A673 (cell line): ENCODE measurements around the gene BSG. TPM values are rescaled to one million over a fixed set of nuclear protein-coding genes. Genes with fewer than 3 reads are reported as not detected.

Experiments used
- BruUV-seq: library from RNA; stranded (reverse); fragments of 400-500 nt; replicated peaks from 2 replicates; lab custom pipeline; 2021; lab: Mats Ljungman, UMichigan
- CTCF ChIA-PET: fragments of 300-600 bp; sonication (Branson Sonifier 250); formaldehyde crosslinking; loops from one replicate; lab custom pipeline; 2022; ENCODE audit warnings: antibody characterized with exemption; lab: Charles Lee
- POLR2A ChIA-PET: fragments of 300-600 bp; sonication (Branson Sonifier 250); formaldehyde crosslinking; loops from one replicate; lab custom pipeline; 2022; ENCODE audit warnings: antibody characterized with exemption; ENCODE audit not compliant: low non-redundant PET; lab: Charles Lee
- DNase-seq: peaks from one replicate; pipeline ENCODE4 v3.0.0-alpha.2; 2015; ENCODE audit warnings: low spot score
- H3K27ac ChIP-seq: fragments of 200-600 bp; sonication (generic); 2 replicates; pipeline ENCODE4 v1.5.1; 2016; ENCODE audit warnings: mixed run types, low read depth, mild to moderate bottlenecking, mixed read lengths, antibody characterized with exemption, low read length; ENCODE audit not compliant: poor library complexity, severe bottlenecking
- H3K27me3 ChIP-seq: fragments of 200-600 bp; sonication (generic); replicated peaks from 2 replicates; pipeline ENCODE4 v1.6.1; 2017; ENCODE audit warnings: mixed run types, low read depth, mild to moderate bottlenecking, mixed read lengths, antibody characterized with exemption, low read length; ENCODE audit not compliant: insufficient read depth, poor library complexity
- H3K36me3 ChIP-seq: fragments of 200-600 bp; sonication (generic); 2 replicates; pipeline ENCODE4 v1.6.1; 2016; ENCODE audit warnings: mixed run types, mild to moderate bottlenecking, mixed read lengths, antibody characterized with exemption, low read length; ENCODE audit not compliant: insufficient read depth, poor library complexity, severe bottlenecking
- H3K4me1 ChIP-seq: fragments of 200-600 bp; sonication (generic); 2 replicates; pipeline ENCODE4 v1.6.1; 2017; ENCODE audit warnings: mixed run types, mild to moderate bottlenecking, mixed read lengths, antibody characterized with exemption, low read length; ENCODE audit not compliant: insufficient read depth, poor library complexity, severe bottlenecking
- H3K4me3 ChIP-seq: fragments of 200-600 bp; sonication (generic); 2 replicates; pipeline ENCODE4 v1.5.1; 2016; ENCODE audit warnings: low read depth, mixed run types, mild to moderate bottlenecking, mixed read lengths, low read length; ENCODE audit not compliant: poor library complexity, severe bottlenecking
- H3K9me3 ChIP-seq: fragments of 200-600 bp; sonication (generic); 2 replicates; pipeline ENCODE4 v1.6.1; 2016; ENCODE audit warnings: mixed run types, low read depth, mild to moderate bottlenecking, mixed read lengths, antibody characterized with exemption, low read length; ENCODE audit not compliant: poor library complexity, severe bottlenecking
- EZH2 ChIP-seq: fragments of 200-600 bp; sonication (generic); IDR thresholded peaks from 2 replicates; pipeline ENCODE4 v1.6.1; 2017; ENCODE audit warnings: borderline replicate concordance, low read depth, mild to moderate bottlenecking, mixed read lengths, antibody characterized with exemption, low read length; ENCODE audit not compliant: poor library complexity, severe bottlenecking
- intact Hi-C: fragments of 100-400 bp; cut with micrococcal nuclease; formaldehyde crosslinking; loops from one replicate; pipeline ENCODE4 v1.10.0; 2022; ENCODE audit not compliant: unreplicated experiment
- total RNA-seq: library from RNA; stranded (reverse); gene quantifications from 2 replicates; pipeline ENCODE4 v1.2.3, GENCODE V29; 2021
- TF ChIP-seq, protein P1 (sequence below): fragments of 300-800, 200-600 bp; sonication (generic); conservative IDR thresholded peaks from 2 replicates; pipeline ENCODE4 v1.5.1; 2017; ENCODE audit warnings: low read depth, mild to moderate bottlenecking, antibody characterized with exemption, low read length, moderate library complexity, mixed read lengths

BSG gene
- total RNA-seq, 1 experiment from 2014 or later, result 865 TPM

DNA sequence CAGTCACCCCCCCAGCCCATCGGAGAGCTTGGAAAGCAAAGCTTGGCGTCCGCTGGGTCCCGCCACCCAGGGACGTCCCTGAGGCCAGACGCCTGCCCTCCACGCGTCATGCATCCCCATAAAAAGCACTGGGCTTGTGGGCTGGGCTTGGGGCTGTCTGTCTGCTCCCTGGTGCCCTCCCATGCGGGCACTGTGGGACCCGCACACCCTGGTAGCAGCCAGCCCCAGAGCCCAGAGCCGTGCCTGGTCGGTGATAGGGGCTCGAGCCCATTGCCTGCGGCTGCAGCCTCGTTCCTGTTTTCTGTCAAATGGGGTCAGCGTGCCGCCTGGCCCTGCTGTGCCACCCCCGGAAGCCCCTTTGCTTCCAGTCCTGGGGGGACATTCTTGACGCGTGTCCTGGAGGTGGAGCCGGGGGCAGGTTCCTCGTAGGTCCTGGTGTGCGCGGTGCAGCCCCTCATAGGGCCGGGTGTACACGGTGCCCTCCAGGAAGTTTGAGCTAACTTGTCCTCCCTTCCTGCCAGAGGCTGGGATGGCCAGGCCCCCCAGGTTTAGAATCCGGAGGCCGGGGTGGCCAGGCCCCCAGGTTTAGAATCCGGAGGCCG lies 32.9 kb upstream of the BSG start:
- POLR2A ChIA-PET, result no interaction called here
- peaks cover 46% of the 10 kb centered on the region for H3K36me3 ChIP-seq
- H3K27me3 ChIP-seq, result no peaks in the 10 kb centered on the region
- H3K4me3 ChIP-seq, result no peak overlapping the region
- H3K9me3 ChIP-seq, result no peaks in the 10 kb centered on the region
- no peaks in the 10 kb centered on the region for H3K4me1 ChIP-seq
- intact Hi-C loops, result no loop called here
- CTCF ChIA-PET, result no interaction called here
- no peak overlapping the region for H3K27ac ChIP-seq
- no TSS peak for BruUV-seq
- TF ChIP-seq EZH2, result no peak
- TF ChIP-seq, protein P1, sequence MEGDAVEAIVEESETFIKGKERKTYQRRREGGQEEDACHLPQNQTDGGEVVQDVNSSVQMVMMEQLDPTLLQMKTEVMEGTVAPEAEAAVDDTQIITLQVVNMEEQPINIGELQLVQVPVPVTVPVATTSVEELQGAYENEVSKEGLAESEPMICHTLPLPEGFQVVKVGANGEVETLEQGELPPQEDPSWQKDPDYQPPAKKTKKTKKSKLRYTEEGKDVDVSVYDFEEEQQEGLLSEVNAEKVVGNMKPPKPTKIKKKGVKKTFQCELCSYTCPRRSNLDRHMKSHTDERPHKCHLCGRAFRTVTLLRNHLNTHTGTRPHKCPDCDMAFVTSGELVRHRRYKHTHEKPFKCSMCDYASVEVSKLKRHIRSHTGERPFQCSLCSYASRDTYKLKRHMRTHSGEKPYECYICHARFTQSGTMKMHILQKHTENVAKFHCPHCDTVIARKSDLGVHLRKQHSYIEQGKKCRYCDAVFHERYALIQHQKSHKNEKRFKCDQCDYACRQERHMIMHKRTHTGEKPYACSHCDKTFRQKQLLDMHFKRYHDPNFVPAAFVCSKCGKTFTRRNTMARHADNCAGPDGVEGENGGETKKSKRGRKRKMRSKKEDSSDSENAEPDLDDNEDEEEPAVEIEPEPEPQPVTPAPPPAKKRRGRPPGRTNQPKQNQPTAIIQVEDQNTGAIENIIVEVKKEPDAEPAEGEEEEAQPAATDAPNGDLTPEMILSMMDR, result no peak
- DNase-seq, result no peak

DNA sequence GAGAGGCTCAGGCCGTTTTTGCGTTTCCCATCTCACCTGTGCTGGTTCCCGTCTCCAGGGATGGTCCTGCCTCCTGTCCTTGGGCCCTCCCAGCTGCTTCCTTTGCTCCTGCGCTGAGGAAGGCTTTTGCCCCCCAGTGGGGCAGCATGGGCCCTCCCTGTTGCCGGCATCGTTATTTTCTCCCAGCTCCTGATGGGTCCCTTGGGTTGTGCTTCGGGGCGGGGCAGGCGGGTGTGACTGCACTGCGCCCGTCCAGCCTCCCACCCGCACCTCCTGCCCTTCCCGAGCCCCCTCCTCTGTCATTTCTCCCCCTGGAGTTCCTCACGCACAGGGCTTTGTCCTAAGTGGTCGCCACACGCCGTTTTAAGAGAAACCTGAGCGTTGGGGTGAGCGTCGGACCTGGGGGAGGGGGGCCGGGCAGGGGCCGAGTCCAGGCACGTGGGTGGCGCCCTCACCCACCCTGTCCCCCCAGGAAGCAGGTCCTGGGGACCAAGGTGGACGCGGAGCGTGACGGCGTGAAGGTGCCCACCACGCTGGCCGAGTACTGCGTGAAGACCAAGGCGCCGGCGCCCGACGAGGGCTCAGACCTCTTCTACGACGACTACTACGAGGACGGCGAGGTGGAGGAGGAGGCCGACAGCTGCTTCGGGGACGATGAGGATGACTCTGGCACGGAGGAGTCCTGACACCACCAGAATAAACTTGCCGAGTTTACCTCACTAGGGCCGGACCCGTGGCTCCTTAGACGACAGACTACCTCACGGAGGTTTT lies 31.3 kb upstream of the BSG start:
- H3K27me3 ChIP-seq, result no peaks in the 10 kb centered on the region
- no peak overlapping the region for H3K27ac ChIP-seq
- ChIA-PET CTCF (no interaction called here), POLR2A (no interaction called here)
- H3K4me3 ChIP-seq, result no peak overlapping the region
- no peaks in the 10 kb centered on the region for H3K9me3 ChIP-seq
- peaks cover 36% of the 10 kb centered on the region for H3K36me3 ChIP-seq
- no TSS peak for BruUV-seq
- intact Hi-C loops, result no loop called here
- H3K4me1 ChIP-seq, result no peaks in the 10 kb centered on the region
- no peak for TF ChIP-seq EZH2
- TF ChIP-seq, protein P1, result no peak
- DNase-seq, result no peak

DNA sequence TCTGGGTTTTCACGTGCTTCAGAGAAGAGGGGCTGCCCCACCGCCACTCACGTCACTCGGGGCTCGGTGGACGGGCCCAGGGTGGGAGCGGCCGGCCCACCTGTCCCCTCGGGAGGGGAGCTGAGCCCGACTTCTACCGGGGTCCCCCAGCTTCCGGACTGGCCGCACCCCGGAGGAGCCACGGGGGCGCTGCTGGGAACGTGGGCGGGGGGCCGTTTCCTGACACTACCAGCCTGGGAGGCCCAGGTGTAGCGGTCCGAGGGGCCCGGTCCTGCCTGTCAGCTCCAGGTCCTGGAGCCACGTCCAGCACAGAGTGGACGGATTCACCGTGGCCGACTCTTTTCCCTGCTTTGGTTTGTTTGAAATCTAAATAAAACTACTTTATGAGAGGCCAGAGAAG lies 30.7 kb upstream of the BSG start:
- Histone ChIP-seq H3K27me3 (no peaks in the 10 kb centered on the region), H3K4me3 (no peak overlapping the region), H3K4me1 (no peaks in the 10 kb centered on the region), H3K27ac (no peak overlapping the region), H3K9me3 (no peaks in the 10 kb centered on the region), H3K36me3 (peaks cover 30% of the 10 kb centered on the region)
- BruUV-seq, result no TSS peak
- intact Hi-C loops, result no loop called here
- POLR2A ChIA-PET, result no interaction called here
- no peak for TF ChIP-seq EZH2
- TF ChIP-seq, protein P1, result no peak
- CTCF ChIA-PET, result no interaction called here
- no peak for DNase-seq
